ENCODE data around the gene SMG6.
A peak's percentile ranks its signal among the peaks of the same experiment; 100 is the strongest.
"Not testable (repeated sequence)": the region's sequence is repeated elsewhere in the genome, so short reads cannot be mapped to it uniquely, and the experiment has no call there.

The SMG6 gene

GRCh38 chr17:2331303-2331702 lies 27.7 kb upstream of the SMG6 start:
- H3K9me3 ChIP-seq (ENCODE audit: low read length): no peaks in the 10 kb centered on the region
- H3K4me3 ChIP-seq (ENCODE audit: low read length): no peak overlapping the region
- H3K27me3 ChIP-seq (ENCODE audit: insufficient read depth, low read length): no peaks in the 10 kb centered on the region
- H3K4me1 ChIP-seq (ENCODE audit: insufficient read depth, low read length): peaks cover 14% of the 10 kb centered on the region
- H3K36me3 ChIP-seq (ENCODE audit: insufficient read depth, low read length): peaks cover 82% of the 10 kb centered on the region
- no peak overlapping the region for H2AFZ ChIP-seq (ENCODE audit: low read depth, low read length)

- no peak overlapping the region for H3K4me3 ChIP-seq (ENCODE audit: low read length)
- no peaks in the 10 kb centered on the region for H3K9me3 ChIP-seq (ENCODE audit: low read length)
- no peak overlapping the region for H2AFZ ChIP-seq (ENCODE audit: low read depth, low read length)
- H3K27me3 ChIP-seq (ENCODE audit: insufficient read depth, low read length): no peaks in the 10 kb centered on the region
- peaks cover 72% of the 10 kb centered on the region for H3K36me3 ChIP-seq (ENCODE audit: insufficient read depth, low read length)
- H3K4me1 ChIP-seq (ENCODE audit: insufficient read depth, low read length): no peaks in the 10 kb centered on the region
Observed at GRCh38 chr17:2323629-2324314, 20.2 kb upstream of the SMG6 start.

GRCh38 chr17:2321399-2321798 lies 17.8 kb upstream of the SMG6 start:
- Histone ChIP-seq H2AFZ (ENCODE audit: low read depth, low read length) (no peak overlapping the region), H3K4me3 (ENCODE audit: low read length) (no peak overlapping the region), H3K4me1 (ENCODE audit: insufficient read depth, low read length) (no peaks in the 10 kb centered on the region), H3K27me3 (ENCODE audit: insufficient read depth, low read length) (no peaks in the 10 kb centered on the region), H3K36me3 (ENCODE audit: insufficient read depth, low read length) (peaks cover 58% of the 10 kb centered on the region), H3K9me3 (ENCODE audit: low read length) (no peaks in the 10 kb centered on the region)

GRCh38 chr17:2319051-2319450 lies 15.5 kb upstream of the SMG6 start:
- no peaks in the 10 kb centered on the region for H3K27me3 ChIP-seq (ENCODE audit: insufficient read depth, low read length)
- no peaks in the 10 kb centered on the region for H3K4me1 ChIP-seq (ENCODE audit: insufficient read depth, low read length)
- H3K9me3 ChIP-seq (ENCODE audit: low read length): no peaks in the 10 kb centered on the region
- H3K4me3 ChIP-seq (ENCODE audit: low read length): no peak overlapping the region
- H3K36me3 ChIP-seq (ENCODE audit: insufficient read depth, low read length): peaks cover 40% of the 10 kb centered on the region
- H2AFZ ChIP-seq (ENCODE audit: low read depth, low read length): no peak overlapping the region

DNA sequence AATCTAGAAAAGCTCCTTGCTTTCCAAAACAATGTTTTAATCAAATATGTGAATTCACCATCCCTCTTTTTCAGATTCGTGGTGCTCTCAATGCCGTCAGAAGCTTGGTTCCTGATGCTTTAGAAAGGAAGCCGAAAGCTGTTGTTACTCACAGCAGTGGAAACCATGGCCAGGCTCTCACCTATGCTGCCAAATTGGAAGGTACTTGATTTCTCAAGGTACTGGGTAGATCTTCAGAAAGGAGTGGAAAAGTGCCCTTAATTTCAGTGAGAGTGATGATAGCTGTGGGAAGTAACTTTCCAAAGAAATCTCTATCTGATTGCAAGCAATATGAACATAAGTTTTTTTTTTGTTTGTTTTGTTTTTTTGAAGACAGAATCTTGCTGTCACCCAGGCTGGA lies 14.2 kb upstream of the SMG6 start:
- Histone ChIP-seq H3K4me1 (ENCODE audit: insufficient read depth, low read length) (no peaks in the 10 kb centered on the region), H3K27me3 (ENCODE audit: insufficient read depth, low read length) (no peaks in the 10 kb centered on the region), H2AFZ (ENCODE audit: low read depth, low read length) (no peak overlapping the region), H3K4me3 (ENCODE audit: low read length) (no peak overlapping the region), H3K36me3 (ENCODE audit: insufficient read depth, low read length) (peaks cover 28% of the 10 kb centered on the region), H3K9me3 (ENCODE audit: low read length) (no peaks in the 10 kb centered on the region)

DNA sequence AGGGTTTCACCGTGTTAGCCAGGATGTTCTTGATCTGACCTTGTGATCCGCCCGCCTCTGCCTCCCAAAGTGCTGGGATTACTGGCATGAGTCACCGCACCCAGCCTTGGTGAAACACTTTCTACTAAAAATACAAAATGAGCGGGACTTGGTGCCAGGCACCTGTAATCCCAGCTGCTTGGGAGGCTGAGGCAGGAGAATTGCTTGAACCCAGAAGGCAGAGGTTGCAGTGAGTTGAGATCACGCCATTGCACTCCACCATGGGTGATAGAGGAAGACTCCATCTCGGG lies 13.3 kb upstream of the SMG6 start:
- peaks cover 22% of the 10 kb centered on the region for H3K36me3 ChIP-seq (ENCODE audit: insufficient read depth, low read length)
- not testable (repeated sequence) for H3K4me1 ChIP-seq (ENCODE audit: insufficient read depth, low read length); H3K27me3 ChIP-seq (ENCODE audit: insufficient read depth, low read length); H2AFZ ChIP-seq (ENCODE audit: low read depth, low read length); H3K9me3 ChIP-seq (ENCODE audit: low read length); H3K4me3 ChIP-seq (ENCODE audit: low read length)

DNA sequence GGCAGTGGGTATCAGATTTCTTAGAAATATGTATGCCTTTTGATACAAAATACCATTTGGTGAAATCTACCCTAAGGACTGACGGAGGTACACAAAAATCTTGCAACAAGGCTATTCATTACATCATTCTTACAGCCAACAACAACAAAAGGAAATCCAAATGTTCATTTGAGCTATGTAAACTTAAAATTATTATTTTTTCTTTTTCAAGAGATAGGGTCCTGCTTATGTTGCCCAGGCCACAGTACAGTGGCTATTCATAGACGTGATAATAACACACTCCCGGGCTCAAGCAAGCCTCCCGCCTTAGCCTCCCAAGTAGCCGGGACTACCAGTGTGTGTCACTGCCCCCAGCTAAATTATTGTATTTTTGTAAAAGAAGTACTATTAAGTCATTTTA lies 9.2 kb upstream of the SMG6 start:
- Histone ChIP-seq H3K27me3 (ENCODE audit: insufficient read depth, low read length) (no peaks in the 10 kb centered on the region), H3K36me3 (ENCODE audit: insufficient read depth, low read length) (no peaks in the 10 kb centered on the region), H3K4me1 (ENCODE audit: insufficient read depth, low read length) (no peaks in the 10 kb centered on the region), H3K9me3 (ENCODE audit: low read length) (no peaks in the 10 kb centered on the region), H3K4me3 (ENCODE audit: low read length) (no peak overlapping the region), H2AFZ (ENCODE audit: low read depth, low read length) (no peak overlapping the region)

DNA sequence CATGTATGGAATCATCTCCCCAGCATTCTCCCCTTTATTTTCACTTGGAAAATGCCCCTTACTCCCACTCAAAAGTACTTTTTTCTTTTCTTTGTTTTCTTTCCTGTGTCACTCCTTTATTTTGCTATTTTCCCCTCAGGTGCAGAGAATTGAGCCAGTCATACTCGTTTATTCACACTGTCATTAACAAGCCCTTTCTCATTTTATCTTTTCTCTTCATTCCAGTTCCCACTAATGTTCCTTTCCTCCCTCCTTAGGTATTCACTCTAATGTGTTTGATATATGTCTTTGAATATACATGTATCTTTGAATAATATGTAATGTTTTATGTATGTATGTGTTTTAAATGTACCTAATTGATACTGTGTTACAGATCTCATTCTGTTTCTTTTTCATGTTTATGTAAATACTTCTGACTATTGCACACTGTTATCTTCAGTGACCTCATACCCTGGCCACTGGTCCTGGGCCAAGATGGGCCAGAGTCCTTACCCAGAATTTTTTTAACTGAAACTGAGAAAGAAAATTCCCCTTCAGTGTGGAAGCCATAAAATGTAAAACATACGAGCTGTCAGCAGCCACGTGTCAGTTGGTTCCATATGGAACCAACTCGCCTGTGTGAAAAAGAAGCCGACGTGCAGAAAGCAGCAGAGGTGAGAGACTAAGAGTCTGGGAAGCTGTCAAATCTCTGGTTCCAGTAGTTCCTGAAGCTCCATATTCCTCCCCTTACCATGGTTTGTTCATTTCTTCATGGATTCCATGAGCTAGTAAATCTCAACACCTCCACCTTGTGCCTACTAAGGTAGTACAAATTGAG lies 6.0 kb upstream of the SMG6 start:
- no peaks in the 10 kb centered on the region for H3K9me3 ChIP-seq (ENCODE audit: low read length)
- H3K27me3 ChIP-seq (ENCODE audit: insufficient read depth, low read length): no peaks in the 10 kb centered on the region
- no peaks in the 10 kb centered on the region for H3K4me1 ChIP-seq (ENCODE audit: insufficient read depth, low read length)
- no peaks in the 10 kb centered on the region for H3K36me3 ChIP-seq (ENCODE audit: insufficient read depth, low read length)
- no peak overlapping the region for H3K4me3 ChIP-seq (ENCODE audit: low read length)
- no peak overlapping the region for H2AFZ ChIP-seq (ENCODE audit: low read depth, low read length)

- peaks cover 18% of the 10 kb centered on the region for H3K36me3 ChIP-seq (ENCODE audit: insufficient read depth, low read length)
- no peak overlapping the region for H2AFZ ChIP-seq (ENCODE audit: low read depth, low read length)
- H3K4me1 ChIP-seq (ENCODE audit: insufficient read depth, low read length): peaks cover 4% of the 10 kb centered on the region
- no peaks in the 10 kb centered on the region for H3K27me3 ChIP-seq (ENCODE audit: insufficient read depth, low read length)
- H3K9me3 ChIP-seq (ENCODE audit: low read length): peaks cover 7% of the 10 kb centered on the region
- no peak overlapping the region for H3K4me3 ChIP-seq (ENCODE audit: low read length)
Observed at GRCh38 chr17:2304931-2305330, 1.3 kb upstream of the SMG6 start.

- Histone ChIP-seq H3K9me3 (ENCODE audit: low read length) (peaks cover 13% of the 10 kb centered on the region), H3K4me1 (ENCODE audit: insufficient read depth, low read length) (peaks cover 4% of the 10 kb centered on the region), H3K27me3 (ENCODE audit: insufficient read depth, low read length) (no peaks in the 10 kb centered on the region), H3K36me3 (ENCODE audit: insufficient read depth, low read length) (peaks cover 33% of the 10 kb centered on the region), H2AFZ (ENCODE audit: low read depth, low read length) (peak overlapping the region; percentile 37), H3K4me3 (ENCODE audit: low read length) (peak overlapping the region; percentile 94)
Observed at GRCh38 chr17:2302778-2303203, 794 bp downstream of the SMG6 start.

DNA sequence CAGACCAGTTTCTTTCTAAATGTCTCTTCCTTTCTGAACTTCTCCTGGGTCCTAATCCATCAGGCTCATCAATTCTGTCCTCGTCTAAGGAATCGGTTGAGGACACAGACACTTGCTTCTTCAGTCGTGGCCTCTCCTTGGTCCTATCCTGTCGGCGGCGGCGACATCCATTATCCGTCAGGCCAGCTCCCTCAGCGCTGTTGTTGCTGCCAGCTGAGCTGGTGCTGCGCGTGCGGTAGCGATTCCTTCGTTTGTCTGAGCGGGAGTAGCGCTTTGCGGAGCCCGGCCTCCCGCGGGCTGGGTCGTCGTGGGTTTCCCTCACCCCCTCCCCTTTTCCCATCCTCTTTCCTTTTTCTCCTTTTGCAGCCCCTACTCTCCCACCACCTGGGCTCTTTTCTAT lies 3.8 kb downstream of the SMG6 start:
- Histone ChIP-seq H3K4me1 (ENCODE audit: insufficient read depth, low read length) (peaks cover 4% of the 10 kb centered on the region), H3K9me3 (ENCODE audit: low read length) (peaks cover 13% of the 10 kb centered on the region), H2AFZ (ENCODE audit: low read depth, low read length) (no peak overlapping the region), H3K36me3 (ENCODE audit: insufficient read depth, low read length) (peaks cover 61% of the 10 kb centered on the region), H3K4me3 (ENCODE audit: low read length) (no peak overlapping the region), H3K27me3 (ENCODE audit: insufficient read depth, low read length) (no peaks in the 10 kb centered on the region)

- no peaks in the 10 kb centered on the region for H3K27me3 ChIP-seq (ENCODE audit: insufficient read depth, low read length)
- no peak overlapping the region for H3K4me3 ChIP-seq (ENCODE audit: low read length)
- H3K4me1 ChIP-seq (ENCODE audit: insufficient read depth, low read length): peaks cover 4% of the 10 kb centered on the region
- H3K36me3 ChIP-seq (ENCODE audit: insufficient read depth, low read length): peaks cover 66% of the 10 kb centered on the region
- peaks cover 13% of the 10 kb centered on the region for H3K9me3 ChIP-seq (ENCODE audit: low read length)
- no peak overlapping the region for H2AFZ ChIP-seq (ENCODE audit: low read depth, low read length)
Observed at GRCh38 chr17:2299136-2299535, 4.4 kb downstream of the SMG6 start.

DNA sequence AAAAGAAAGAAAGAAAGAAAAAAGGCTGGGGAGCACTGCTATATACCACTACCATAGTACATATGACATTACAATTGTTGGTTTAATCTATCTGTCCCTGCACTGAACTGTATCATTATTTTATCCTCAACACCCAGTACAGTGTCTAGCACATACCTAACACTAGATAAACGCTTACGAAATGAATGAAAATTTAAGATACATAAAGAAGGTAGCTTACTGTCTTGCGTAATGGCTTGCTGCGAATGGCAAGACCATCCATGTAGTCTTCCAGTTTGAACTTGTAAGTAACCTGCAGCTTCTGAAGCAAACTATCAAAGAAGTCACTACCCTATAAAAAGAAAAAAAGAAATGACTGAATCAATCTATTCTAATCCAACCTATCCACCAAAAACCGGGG lies 6.6 kb downstream of the SMG6 start:
- Histone ChIP-seq H3K36me3 (ENCODE audit: insufficient read depth, low read length) (peaks cover 84% of the 10 kb centered on the region), H3K4me1 (ENCODE audit: insufficient read depth, low read length) (peaks cover 3% of the 10 kb centered on the region), H3K27me3 (ENCODE audit: insufficient read depth, low read length) (no peaks in the 10 kb centered on the region), H3K9me3 (ENCODE audit: low read length) (peaks cover 13% of the 10 kb centered on the region), H2AFZ (ENCODE audit: low read depth, low read length) (no peak overlapping the region), H3K4me3 (ENCODE audit: low read length) (no peak overlapping the region)

DNA sequence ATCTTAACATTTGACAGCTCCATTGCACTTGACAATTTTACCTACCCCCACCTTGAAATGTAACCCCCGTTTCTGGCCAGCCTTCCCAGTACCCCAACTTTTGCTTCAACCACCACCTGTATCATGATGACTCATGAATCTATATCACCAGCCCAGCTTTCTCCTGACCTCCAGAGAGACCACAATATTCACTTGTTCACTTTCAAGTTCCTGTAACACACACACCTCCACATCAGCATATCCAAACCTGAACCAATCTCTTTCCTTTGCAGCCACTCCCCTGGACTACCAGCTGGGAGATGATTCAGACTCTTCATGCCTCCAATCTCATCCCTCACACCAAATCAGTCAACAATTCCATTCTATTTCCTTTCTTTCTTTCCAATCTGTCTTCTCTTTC lies 8.0 kb downstream of the SMG6 start:
- peaks cover 14% of the 10 kb centered on the region for H3K9me3 ChIP-seq (ENCODE audit: low read length)
- H3K4me1 ChIP-seq (ENCODE audit: insufficient read depth, low read length): no peaks in the 10 kb centered on the region
- H2AFZ ChIP-seq (ENCODE audit: low read depth, low read length): no peak overlapping the region
- peaks cover 82% of the 10 kb centered on the region for H3K36me3 ChIP-seq (ENCODE audit: insufficient read depth, low read length)
- no peaks in the 10 kb centered on the region for H3K27me3 ChIP-seq (ENCODE audit: insufficient read depth, low read length)
- H3K4me3 ChIP-seq (ENCODE audit: low read length): no peak overlapping the region
